ENCODE data around the gene SLIT3. TPM values are rescaled to one million over a fixed set of nuclear protein-coding genes. Genes with fewer than 3 reads are reported as not detected.

Gene SLIT3
- total and polyA plus RNA-seq, 9 of the 15 experiments (the other 6 are each of a cell fraction or from before 2014, with no cell fraction given): 0.01 to 0.04 TPM; not detected in 7

DNA sequence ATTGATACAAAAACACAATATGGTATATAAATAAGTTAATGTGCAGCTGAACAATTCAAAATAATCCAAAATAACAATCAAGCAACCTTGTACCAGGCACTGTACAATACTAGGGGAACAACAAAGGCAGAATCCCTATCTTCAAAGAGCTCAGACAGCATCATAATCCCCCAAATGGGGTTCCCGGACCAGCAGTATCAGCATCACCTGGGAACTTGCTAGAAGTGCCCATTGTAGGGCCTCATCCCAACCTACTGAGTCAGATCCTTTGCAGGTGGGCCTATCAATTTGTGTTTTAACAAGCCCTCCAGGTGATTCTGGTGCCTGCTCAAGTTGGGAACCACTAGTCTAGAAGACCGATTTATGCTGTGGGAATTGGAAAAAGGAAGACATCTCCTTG is 27.1 kb downstream of the SLIT3 start:
- FAIRE-seq (no peak), DNase-seq (ENCODE audit: extremely low read depth in 1 of 4, low spot score in 3 of 4) (no peak), ATAC-seq (no peak)
- no peaks in the 10 kb centered on the region for H3K9me3 ChIP-seq (replicated peaks; ENCODE audit: control insufficient read depth, insufficient read depth, low read depth, low read length)
- ChIA-PET CTCF (ENCODE audit: low intra/inter-chr PET ratio) (no interaction called here), POLR2A (no interaction called here)
- no peak overlapping the region for H3K4me3 ChIP-seq
- 4% methylated on average over 2 of the region's 2 CpGs for WGBS (ENCODE audit: insufficient coverage, low coverage, missing lambda C conversion rate)
- H3K9me1 ChIP-seq (ENCODE audit: control insufficient read depth, insufficient read depth, low read length): no peaks in the 10 kb centered on the region
- H3K36me3 ChIP-seq (ENCODE audit: control insufficient read depth, insufficient read depth, low read length): no peaks in the 10 kb centered on the region
- no peaks in the 10 kb centered on the region for H4K20me1 ChIP-seq (replicated peaks; ENCODE audit: control insufficient read depth, insufficient read depth, low read length)
- H3K9ac ChIP-seq (ENCODE audit: insufficient read depth in 1 of 2, low read depth in 2 of 2, low read length in 2 of 2): no peak overlapping the region
- no peak overlapping the region for H3K4me2 ChIP-seq (ENCODE audit: insufficient read depth, low read length)
- H2AFZ ChIP-seq (ENCODE audit: low read depth, low read length): no peak overlapping the region
- in situ Hi-C loops (cut with MboI): no loop called here
- no peaks in the 10 kb centered on the region for H3K79me2 ChIP-seq (ENCODE audit: control insufficient read depth, insufficient read depth, low read length)
- no peak overlapping the region for H3K27ac ChIP-seq (ENCODE audit: extremely low read depth, low read depth, low read length)
- H3K27me3 ChIP-seq (ENCODE audit: control insufficient read depth in 2 of 2, insufficient read depth in 2 of 2, low read length in 2 of 2): no peaks in the 10 kb centered on the region; a peak in 1 of 5 replicates
- TF ChIP-seq BRD4 (IDR thresholded peaks at IDR 0.05): no peak
- TF ChIP-seq, protein P1, sequence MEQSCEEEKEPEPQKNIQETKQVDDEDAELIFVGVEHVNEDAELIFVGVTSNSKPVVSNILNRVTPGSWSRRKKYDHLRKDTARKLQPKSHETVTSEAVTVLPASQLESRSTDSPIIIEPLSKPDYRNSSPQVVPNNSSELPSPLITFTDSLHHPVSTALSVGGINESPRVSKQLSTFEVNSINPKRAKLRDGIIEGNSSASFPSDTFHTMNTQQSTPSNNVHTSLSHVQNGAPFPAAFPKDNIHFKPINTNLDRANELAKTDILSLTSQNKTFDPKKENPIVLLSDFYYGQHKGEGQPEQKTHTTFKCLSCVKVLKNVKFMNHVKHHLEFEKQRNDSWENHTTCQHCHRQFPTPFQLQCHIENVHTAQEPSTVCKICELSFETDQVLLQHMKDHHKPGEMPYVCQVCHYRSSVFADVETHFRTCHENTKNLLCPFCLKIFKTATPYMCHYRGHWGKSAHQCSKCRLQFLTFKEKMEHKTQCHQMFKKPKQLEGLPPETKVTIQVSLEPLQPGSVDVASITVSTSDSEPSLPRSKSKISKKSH (CRISPR knock-in tag; IDR thresholded peaks at IDR 0.05): no peak
- no peak for TF ChIP-seq MECOM (CRISPR knock-in tag; IDR thresholded peaks at IDR 0.05)
- TF ChIP-seq, protein P2, sequence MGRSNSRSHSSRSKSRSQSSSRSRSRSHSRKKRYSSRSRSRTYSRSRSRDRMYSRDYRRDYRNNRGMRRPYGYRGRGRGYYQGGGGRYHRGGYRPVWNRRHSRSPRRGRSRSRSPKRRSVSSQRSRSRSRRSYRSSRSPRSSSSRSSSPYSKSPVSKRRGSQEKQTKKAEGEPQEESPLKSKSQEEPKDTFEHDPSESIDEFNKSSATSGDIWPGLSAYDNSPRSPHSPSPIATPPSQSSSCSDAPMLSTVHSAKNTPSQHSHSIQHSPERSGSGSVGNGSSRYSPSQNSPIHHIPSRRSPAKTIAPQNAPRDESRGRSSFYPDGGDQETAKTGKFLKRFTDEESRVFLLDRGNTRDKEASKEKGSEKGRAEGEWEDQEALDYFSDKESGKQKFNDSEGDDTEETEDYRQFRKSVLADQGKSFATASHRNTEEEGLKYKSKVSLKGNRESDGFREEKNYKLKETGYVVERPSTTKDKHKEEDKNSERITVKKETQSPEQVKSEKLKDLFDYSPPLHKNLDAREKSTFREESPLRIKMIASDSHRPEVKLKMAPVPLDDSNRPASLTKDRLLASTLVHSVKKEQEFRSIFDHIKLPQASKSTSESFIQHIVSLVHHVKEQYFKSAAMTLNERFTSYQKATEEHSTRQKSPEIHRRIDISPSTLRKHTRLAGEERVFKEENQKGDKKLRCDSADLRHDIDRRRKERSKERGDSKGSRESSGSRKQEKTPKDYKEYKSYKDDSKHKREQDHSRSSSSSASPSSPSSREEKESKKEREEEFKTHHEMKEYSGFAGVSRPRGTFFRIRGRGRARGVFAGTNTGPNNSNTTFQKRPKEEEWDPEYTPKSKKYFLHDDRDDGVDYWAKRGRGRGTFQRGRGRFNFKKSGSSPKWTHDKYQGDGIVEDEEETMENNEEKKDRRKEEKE (IDR thresholded peaks at IDR 0.05; ENCODE audit: borderline replicate concordance in 1 of 2, control insufficient read depth in 1 of 2, low read depth in 2 of 2, low read length in 1 of 2): no peak
- TF ChIP-seq ETV6 (IDR thresholded peaks at IDR 0.05; ENCODE audit: borderline replicate concordance in 1 of 2, low read depth in 2 of 2, low read length in 1 of 2): no peak
- TF ChIP-seq ETV6 (CRISPR knock-in tag; IDR thresholded peaks at IDR 0.05; ENCODE audit: borderline replicate concordance): no peak
- TF ChIP-seq, protein P3, sequence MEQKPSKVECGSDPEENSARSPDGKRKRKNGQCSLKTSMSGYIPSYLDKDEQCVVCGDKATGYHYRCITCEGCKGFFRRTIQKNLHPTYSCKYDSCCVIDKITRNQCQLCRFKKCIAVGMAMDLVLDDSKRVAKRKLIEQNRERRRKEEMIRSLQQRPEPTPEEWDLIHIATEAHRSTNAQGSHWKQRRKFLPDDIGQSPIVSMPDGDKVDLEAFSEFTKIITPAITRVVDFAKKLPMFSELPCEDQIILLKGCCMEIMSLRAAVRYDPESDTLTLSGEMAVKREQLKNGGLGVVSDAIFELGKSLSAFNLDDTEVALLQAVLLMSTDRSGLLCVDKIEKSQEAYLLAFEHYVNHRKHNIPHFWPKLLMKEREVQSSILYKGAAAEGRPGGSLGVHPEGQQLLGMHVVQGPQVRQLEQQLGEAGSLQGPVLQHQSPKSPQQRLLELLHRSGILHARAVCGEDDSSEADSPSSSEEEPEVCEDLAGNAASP (IDR thresholded peaks at IDR 0.05): no peak
- TF ChIP-seq, protein P4, sequence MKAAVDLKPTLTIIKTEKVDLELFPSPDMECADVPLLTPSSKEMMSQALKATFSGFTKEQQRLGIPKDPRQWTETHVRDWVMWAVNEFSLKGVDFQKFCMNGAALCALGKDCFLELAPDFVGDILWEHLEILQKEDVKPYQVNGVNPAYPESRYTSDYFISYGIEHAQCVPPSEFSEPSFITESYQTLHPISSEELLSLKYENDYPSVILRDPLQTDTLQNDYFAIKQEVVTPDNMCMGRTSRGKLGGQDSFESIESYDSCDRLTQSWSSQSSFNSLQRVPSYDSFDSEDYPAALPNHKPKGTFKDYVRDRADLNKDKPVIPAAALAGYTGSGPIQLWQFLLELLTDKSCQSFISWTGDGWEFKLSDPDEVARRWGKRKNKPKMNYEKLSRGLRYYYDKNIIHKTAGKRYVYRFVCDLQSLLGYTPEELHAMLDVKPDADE (conservative IDR thresholded peaks at IDR 0.05; ENCODE audit: control insufficient read depth, low read depth, low read length): no peak
- TF ChIP-seq, protein P5, sequence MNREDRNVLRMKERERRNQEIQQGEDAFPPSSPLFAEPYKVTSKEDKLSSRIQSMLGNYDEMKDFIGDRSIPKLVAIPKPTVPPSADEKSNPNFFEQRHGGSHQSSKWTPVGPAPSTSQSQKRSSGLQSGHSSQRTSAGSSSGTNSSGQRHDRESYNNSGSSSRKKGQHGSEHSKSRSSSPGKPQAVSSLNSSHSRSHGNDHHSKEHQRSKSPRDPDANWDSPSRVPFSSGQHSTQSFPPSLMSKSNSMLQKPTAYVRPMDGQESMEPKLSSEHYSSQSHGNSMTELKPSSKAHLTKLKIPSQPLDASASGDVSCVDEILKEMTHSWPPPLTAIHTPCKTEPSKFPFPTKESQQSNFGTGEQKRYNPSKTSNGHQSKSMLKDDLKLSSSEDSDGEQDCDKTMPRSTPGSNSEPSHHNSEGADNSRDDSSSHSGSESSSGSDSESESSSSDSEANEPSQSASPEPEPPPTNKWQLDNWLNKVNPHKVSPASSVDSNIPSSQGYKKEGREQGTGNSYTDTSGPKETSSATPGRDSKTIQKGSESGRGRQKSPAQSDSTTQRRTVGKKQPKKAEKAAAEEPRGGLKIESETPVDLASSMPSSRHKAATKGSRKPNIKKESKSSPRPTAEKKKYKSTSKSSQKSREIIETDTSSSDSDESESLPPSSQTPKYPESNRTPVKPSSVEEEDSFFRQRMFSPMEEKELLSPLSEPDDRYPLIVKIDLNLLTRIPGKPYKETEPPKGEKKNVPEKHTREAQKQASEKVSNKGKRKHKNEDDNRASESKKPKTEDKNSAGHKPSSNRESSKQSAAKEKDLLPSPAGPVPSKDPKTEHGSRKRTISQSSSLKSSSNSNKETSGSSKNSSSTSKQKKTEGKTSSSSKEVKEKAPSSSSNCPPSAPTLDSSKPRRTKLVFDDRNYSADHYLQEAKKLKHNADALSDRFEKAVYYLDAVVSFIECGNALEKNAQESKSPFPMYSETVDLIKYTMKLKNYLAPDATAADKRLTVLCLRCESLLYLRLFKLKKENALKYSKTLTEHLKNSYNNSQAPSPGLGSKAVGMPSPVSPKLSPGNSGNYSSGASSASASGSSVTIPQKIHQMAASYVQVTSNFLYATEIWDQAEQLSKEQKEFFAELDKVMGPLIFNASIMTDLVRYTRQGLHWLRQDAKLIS (CRISPR knock-in tag; IDR thresholded peaks at IDR 0.05): no peak
- intact Hi-C loops (cut with micrococcal nuclease): no loop called here
- BruUV-seq (replicated peaks): no TSS peak
- H3K4me1 ChIP-seq (replicated peaks in 1 of 2; ENCODE audit: control insufficient read depth in 2 of 2, insufficient read depth in 2 of 2, low read length in 2 of 2): no peaks in the 10 kb centered on the region
